Neural progenitor cell (in vitro differentiated cells): ENCODE results near the gene MAP3K2. TPM values are rescaled to one million over a fixed set of nuclear protein-coding genes. Genes with fewer than 3 reads are reported as not detected.
A peak's percentile ranks its signal among the peaks of the same experiment; 100 is the strongest.

ENCODE experiments used
- DNase-seq: peaks from one replicate; pipeline ENCODE4 v3.0.0-alpha.2; 2016; ENCODE audit warnings: low spot score
- H2AFZ ChIP-seq: fragments of 200-600 bp; sonication (generic); replicated peaks from 2 replicates; pipeline ENCODE4 v1.6.1; 2016; ENCODE audit warnings: antibody characterized with exemption
- H3F3A ChIP-seq: fragments of 200-600 bp; sonication (generic); 2 replicates; pipeline ENCODE4 v1.6.1; 2016; ENCODE audit warnings: antibody characterized with exemption, low read depth
- H3K27ac ChIP-seq: fragments of 200-600 bp; sonication (generic); 2 replicates; pipeline ENCODE4 v1.5.1; 2016; ENCODE audit warnings: mild to moderate bottlenecking
- H3K27me3 ChIP-seq: fragments of 200-600 bp; sonication (generic); 2 replicates; pipeline ENCODE4 v1.6.1; 2016; ENCODE audit warnings: mild to moderate bottlenecking, moderate library complexity
- H3K36me3 ChIP-seq: fragments of 200-600 bp; sonication (generic); 2 replicates; pipeline ENCODE4 v1.5.1; 2016
- H3K4me1 ChIP-seq: fragments of 200-600 bp; sonication (generic); 2 replicates; pipeline ENCODE4 v1.6.1; 2016; ENCODE audit warnings: mixed run types
- H3K4me2 ChIP-seq: fragments of 200-600 bp; sonication (generic); 2 replicates; pipeline ENCODE4 v1.6.1; 2016
- H3K4me3 ChIP-seq: fragments of 200-600 bp; sonication (generic); 2 replicates; pipeline ENCODE4 v1.5.1; 2016
- H3K79me2 ChIP-seq: fragments of 200-600 bp; sonication (generic); 2 replicates; pipeline ENCODE4 v1.6.1; 2016; ENCODE audit warnings: low read depth
- H3K9ac ChIP-seq: fragments of 200-600 bp; sonication (generic); 2 replicates; pipeline ENCODE4 v1.6.1; 2016
- H3K9me3 ChIP-seq: fragments of 200-600 bp; sonication (generic); 2 replicates; pipeline ENCODE4 v1.5.1; 2016; ENCODE audit warnings: low read depth
- H4K20me1 ChIP-seq: fragments of 200-600 bp; sonication (generic); 2 replicates; pipeline ENCODE4 v1.6.1; 2016; ENCODE audit warnings: low read depth
- H3K27ac Mint-ChIP-seq: 3 replicates; pipeline ENCODE4 v1.8.0; 2021; ENCODE audit warnings: mixed read lengths
- H3K27me3 Mint-ChIP-seq: 2 replicates; pipeline ENCODE4 v1.8.0; 2022; ENCODE audit warnings: low read depth, mild to moderate bottlenecking, inconsistent platforms, moderate library complexity, mixed read lengths; ENCODE audit not compliant: insufficient read depth
- H3K36me3 Mint-ChIP-seq: 3 replicates; pipeline ENCODE4 v1.8.0; 2021; ENCODE audit warnings: mixed read lengths
- H3K4me1 Mint-ChIP-seq: 3 replicates; pipeline ENCODE4 v1.8.0; 2021; ENCODE audit warnings: mixed read lengths
- H3K4me3 Mint-ChIP-seq: 3 replicates; pipeline ENCODE4 v1.8.0; 2021; ENCODE audit warnings: mild to moderate bottlenecking, moderate library complexity, mixed read lengths
- H3K9me3 Mint-ChIP-seq: 3 replicates; pipeline ENCODE4 v1.8.0; 2020; ENCODE audit warnings: mixed read lengths
- CTCF ChIP-seq: fragments of 200-600 bp; sonication (generic); IDR thresholded peaks from 2 replicates; pipeline ENCODE4 v1.5.1; 2017; ENCODE audit warnings: antibody characterized with exemption, mild to moderate bottlenecking
- EZH2 ChIP-seq: fragments of 200-600 bp; sonication (generic); IDR thresholded peaks from 2 replicates; pipeline ENCODE4 v1.6.1; 2017; ENCODE audit warnings: antibody characterized with exemption, mild to moderate bottlenecking, moderate library complexity
- EZH2phosphoT487 ChIP-seq: fragments of 200-600 bp; sonication (generic); IDR thresholded peaks from 2 replicates; pipeline ENCODE4 v1.6.1; 2017; ENCODE audit warnings: antibody characterized with exemption
- total RNA-seq: library from RNA; depleted of rRNA; stranded (reverse); fragments of >200 nt; gene quantifications from 2 replicates; pipeline ENCODE4 v1.2.3, GENCODE V29; 2015; ENCODE audit warnings: low replicate concordance

MAP3K2 gene
- total RNA-seq, 1 donor from 2014 or later, result 24.5 TPM

GRCh38 chr2:127270663-127271062, 117.1 kb downstream of the MAP3K2 start:
- no peak overlapping the region for H3K4me3 ChIP-seq
- DNase-seq, result no peak
- TF ChIP-seq CTCF, result no peak
- H3K36me3 ChIP-seq, result peaks cover 21% of the 10 kb centered on the region
- H3K9me3 Mint-ChIP-seq, result peaks cover 2% of the 10 kb centered on the region
- peaks cover 60% of the 10 kb centered on the region for H3K36me3 Mint-ChIP-seq
- no peak overlapping the region for H3K4me2 ChIP-seq
- H3F3A ChIP-seq, result no peaks in the 10 kb centered on the region
- H3K27me3 ChIP-seq, result no peaks in the 10 kb centered on the region
- H4K20me1 ChIP-seq, result no peaks in the 10 kb centered on the region
- no peak overlapping the region for H2AFZ ChIP-seq
- H3K4me1 ChIP-seq, result no peaks in the 10 kb centered on the region
- no peaks in the 10 kb centered on the region for H3K27me3 Mint-ChIP-seq
- H3K9me3 ChIP-seq, result no peaks in the 10 kb centered on the region
- no peak overlapping the region for H3K27ac ChIP-seq
- H3K27ac Mint-ChIP-seq, result no peak overlapping the region
- no peaks in the 10 kb centered on the region for H3K79me2 ChIP-seq
- H3K9ac ChIP-seq, result no peak overlapping the region
- H3K4me1 Mint-ChIP-seq, result no peaks in the 10 kb centered on the region
- H3K4me3 Mint-ChIP-seq, result peak overlapping the region; percentile 36

GRCh38 chr2:127261804-127262406, 125.9 kb downstream of the MAP3K2 start:
- H3K36me3 Mint-ChIP-seq, result peaks cover 53% of the 10 kb centered on the region
- no peaks in the 10 kb centered on the region for H3K9me3 ChIP-seq
- no peak overlapping the region for H3K27ac Mint-ChIP-seq
- no peaks in the 10 kb centered on the region for H3K79me2 ChIP-seq
- no peaks in the 10 kb centered on the region for H3K4me1 Mint-ChIP-seq
- H3F3A ChIP-seq, result peaks cover 3% of the 10 kb centered on the region
- no peak for TF ChIP-seq CTCF
- TF ChIP-seq EZH2phosphoT487, result no peak
- TF ChIP-seq EZH2, result no peak
- peaks cover 3% of the 10 kb centered on the region for H4K20me1 ChIP-seq
- no peak for DNase-seq
- H2AFZ ChIP-seq, result no peak overlapping the region
- peaks cover 2% of the 10 kb centered on the region for H3K27me3 Mint-ChIP-seq
- peaks cover 11% of the 10 kb centered on the region for H3K36me3 ChIP-seq
- H3K4me3 Mint-ChIP-seq, result no peak overlapping the region
- H3K27me3 ChIP-seq, result no peaks in the 10 kb centered on the region
- H3K4me2 ChIP-seq, result no peak overlapping the region
- H3K27ac ChIP-seq, result no peak overlapping the region
- no peak overlapping the region for H3K9ac ChIP-seq
- H3K4me1 ChIP-seq, result no peaks in the 10 kb centered on the region
- H3K9me3 Mint-ChIP-seq, result no peaks in the 10 kb centered on the region
- no peak overlapping the region for H3K4me3 ChIP-seq

GRCh38 chr2:127259355-127259754, 128.4 kb downstream of the MAP3K2 start:
- peaks cover 4% of the 10 kb centered on the region for H3K27me3 Mint-ChIP-seq
- Histone ChIP-seq H3K27me3 (no peaks in the 10 kb centered on the region), H3K4me1 (no peaks in the 10 kb centered on the region), H3K9me3 (no peaks in the 10 kb centered on the region), H3K36me3 (peaks cover 4% of the 10 kb centered on the region), H3K4me2 (no peak overlapping the region), H3F3A (peaks cover 3% of the 10 kb centered on the region), H2AFZ (no peak overlapping the region), H3K79me2 (no peaks in the 10 kb centered on the region), H3K27ac (no peak overlapping the region), H3K9ac (no peak overlapping the region), H3K4me3 (no peak overlapping the region), H4K20me1 (peaks cover 3% of the 10 kb centered on the region)
- no peak for DNase-seq
- peaks cover 9% of the 10 kb centered on the region for H3K4me1 Mint-ChIP-seq
- TF ChIP-seq EZH2 (no peak), EZH2phosphoT487 (no peak), CTCF (no peak)
- peaks cover 42% of the 10 kb centered on the region for H3K36me3 Mint-ChIP-seq
- H3K27ac Mint-ChIP-seq, result no peak overlapping the region
- H3K4me3 Mint-ChIP-seq, result no peak overlapping the region
- H3K9me3 Mint-ChIP-seq, result no peaks in the 10 kb centered on the region
